ENCODE data around the gene HIVEP3.
"Not testable (repeated sequence)": the region's sequence is repeated elsewhere in the genome, so short reads cannot be mapped to it uniquely, and the experiment has no call there.

HIVEP3 gene

GRCh38 chr1:41954533-41954944 lies 35.8 kb upstream of the HIVEP3 start:
- H3K4me3 ChIP-seq (ENCODE audit: low read depth, low read length): no peak overlapping the region
- TF ChIP-seq CTCF (IDR thresholded peaks at IDR 0.05; ENCODE audit: low read depth, low read length, missing control alignments): no peak
- no peak for DNase-seq (ENCODE audit: low read depth)

- no peak for DNase-seq (ENCODE audit: low read depth)
- no peak overlapping the region for H3K4me3 ChIP-seq (ENCODE audit: low read depth, low read length)
- TF ChIP-seq CTCF (IDR thresholded peaks at IDR 0.05; ENCODE audit: low read depth, low read length, missing control alignments): no peak
Observed at GRCh38 chr1:41953291-41953690, 34.6 kb upstream of the HIVEP3 start.

- no peak for TF ChIP-seq CTCF (IDR thresholded peaks at IDR 0.05; ENCODE audit: low read depth, low read length, missing control alignments)
- DNase-seq (ENCODE audit: low read depth): no peak
- H3K4me3 ChIP-seq (ENCODE audit: low read depth, low read length): no peak overlapping the region
Observed at GRCh38 chr1:41952208-41952607, 33.5 kb upstream of the HIVEP3 start.

- not testable (repeated sequence) for H3K4me3 ChIP-seq (ENCODE audit: low read depth, low read length)
Observed at GRCh38 chr1:41951492-41951891, 32.8 kb upstream of the HIVEP3 start.

GRCh38 chr1:41950820-41951219 lies 32.1 kb upstream of the HIVEP3 start:
- TF ChIP-seq CTCF (IDR thresholded peaks at IDR 0.05; ENCODE audit: low read depth, low read length, missing control alignments): no peak

More at GRCh38 chr1:41951492-41951891, 32.8 kb upstream of the HIVEP3 start:
- not testable (repeated sequence) for DNase-seq (ENCODE audit: low read depth)

GRCh38 chr1:41945946-41946345 lies 27.2 kb upstream of the HIVEP3 start:
- H3K4me3 ChIP-seq (ENCODE audit: low read depth, low read length); DNase-seq (ENCODE audit: low read depth): not testable (repeated sequence)

More at GRCh38 chr1:41950820-41951219, 32.1 kb upstream of the HIVEP3 start:
- no peak overlapping the region for H3K4me3 ChIP-seq (ENCODE audit: low read depth, low read length)
- DNase-seq (ENCODE audit: low read depth): no peak

GRCh38 chr1:41943717-41944116 lies 25.0 kb upstream of the HIVEP3 start:
- no peak for DNase-seq (ENCODE audit: low read depth)
- TF ChIP-seq CTCF (IDR thresholded peaks at IDR 0.05; ENCODE audit: low read depth, low read length, missing control alignments): no peak

GRCh38 chr1:41942278-41942677 lies 23.6 kb upstream of the HIVEP3 start:
- no peak overlapping the region for H3K4me3 ChIP-seq (ENCODE audit: low read depth, low read length)
- TF ChIP-seq CTCF (IDR thresholded peaks at IDR 0.05; ENCODE audit: low read depth, low read length, missing control alignments): no peak
- DNase-seq (ENCODE audit: low read depth): no peak

More at GRCh38 chr1:41943717-41944116, 25.0 kb upstream of the HIVEP3 start:
- no peak overlapping the region for H3K4me3 ChIP-seq (ENCODE audit: low read depth, low read length)

All from GM12864 (cell line).